ENCODE measurements around the gene NPTXR.

The NPTXR gene

DNA sequence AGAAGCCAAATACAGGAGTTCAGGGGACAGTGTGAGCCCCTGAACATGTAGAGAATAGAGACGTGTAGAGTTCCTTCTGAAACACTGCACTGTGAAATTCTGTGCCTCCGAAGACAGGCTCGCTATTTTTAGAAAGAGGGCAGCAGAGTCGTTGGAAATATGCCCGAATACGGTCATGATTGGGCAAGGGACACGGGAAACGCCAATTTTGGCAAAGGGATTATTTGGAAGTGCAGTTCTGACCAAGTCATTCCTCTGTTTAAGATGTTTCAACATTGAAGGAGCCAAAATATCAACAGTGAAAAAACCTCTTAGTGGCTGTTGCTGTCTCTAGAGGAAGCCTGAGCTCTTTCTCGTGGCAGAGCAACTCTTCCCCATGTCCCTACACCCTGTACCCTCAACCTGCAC lies 37.6 kb upstream of the NPTXR start:
- H3K4me3 ChIP-seq (ENCODE audit: low read depth, low read length), result no peak overlapping the region
- TF ChIP-seq, protein P1, sequence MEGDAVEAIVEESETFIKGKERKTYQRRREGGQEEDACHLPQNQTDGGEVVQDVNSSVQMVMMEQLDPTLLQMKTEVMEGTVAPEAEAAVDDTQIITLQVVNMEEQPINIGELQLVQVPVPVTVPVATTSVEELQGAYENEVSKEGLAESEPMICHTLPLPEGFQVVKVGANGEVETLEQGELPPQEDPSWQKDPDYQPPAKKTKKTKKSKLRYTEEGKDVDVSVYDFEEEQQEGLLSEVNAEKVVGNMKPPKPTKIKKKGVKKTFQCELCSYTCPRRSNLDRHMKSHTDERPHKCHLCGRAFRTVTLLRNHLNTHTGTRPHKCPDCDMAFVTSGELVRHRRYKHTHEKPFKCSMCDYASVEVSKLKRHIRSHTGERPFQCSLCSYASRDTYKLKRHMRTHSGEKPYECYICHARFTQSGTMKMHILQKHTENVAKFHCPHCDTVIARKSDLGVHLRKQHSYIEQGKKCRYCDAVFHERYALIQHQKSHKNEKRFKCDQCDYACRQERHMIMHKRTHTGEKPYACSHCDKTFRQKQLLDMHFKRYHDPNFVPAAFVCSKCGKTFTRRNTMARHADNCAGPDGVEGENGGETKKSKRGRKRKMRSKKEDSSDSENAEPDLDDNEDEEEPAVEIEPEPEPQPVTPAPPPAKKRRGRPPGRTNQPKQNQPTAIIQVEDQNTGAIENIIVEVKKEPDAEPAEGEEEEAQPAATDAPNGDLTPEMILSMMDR (IDR thresholded peaks at IDR 0.05; ENCODE audit: low read depth, low read length, missing control alignments), result no peak
- DNase-seq (ENCODE audit: low read depth), result no peak

GRCh38 chr22:38879961-38880360 lies 36.1 kb upstream of the NPTXR start:
- TF ChIP-seq, protein P1 (IDR thresholded peaks at IDR 0.05; ENCODE audit: low read depth, low read length, missing control alignments), result no peak
- H3K4me3 ChIP-seq (ENCODE audit: low read depth, low read length), result no peak overlapping the region
- no peak for DNase-seq (ENCODE audit: low read depth)

DNA sequence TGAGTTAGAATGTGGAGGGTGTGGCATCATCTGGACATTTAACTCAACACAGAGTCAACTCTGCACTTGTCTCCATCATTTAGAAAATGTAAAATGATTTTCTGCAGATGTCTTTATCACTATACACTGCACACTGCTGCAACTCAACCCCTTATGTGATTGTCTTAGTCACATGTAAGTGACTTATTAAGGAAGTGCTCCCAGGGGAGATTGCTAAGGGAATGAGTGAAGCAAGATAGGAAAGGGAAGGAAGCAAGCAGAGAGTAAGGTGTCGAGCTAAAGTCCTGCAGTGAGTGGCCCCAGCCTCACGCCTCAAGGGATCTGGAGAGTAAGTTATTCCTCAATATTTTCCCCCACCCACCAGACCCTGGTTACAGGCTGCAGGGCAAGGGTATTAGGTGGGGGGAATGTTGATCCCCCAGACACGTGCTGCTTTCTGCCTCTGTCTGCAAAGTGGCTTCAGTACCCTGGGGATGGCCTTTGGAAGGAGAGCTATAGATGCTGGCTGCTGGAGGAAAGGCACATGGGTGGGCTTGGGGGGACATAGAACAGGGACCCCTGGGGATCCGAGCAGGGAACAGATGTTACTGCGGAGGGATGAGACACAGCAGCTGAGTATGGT lies 35.4 kb upstream of the NPTXR start:
- no peak overlapping the region for H3K4me3 ChIP-seq (ENCODE audit: low read depth, low read length)

GRCh38 chr22:38878001-38878400 lies 34.2 kb upstream of the NPTXR start:
- TF ChIP-seq, protein P1 (IDR thresholded peaks at IDR 0.05; ENCODE audit: low read depth, low read length, missing control alignments), result no peak
- H3K4me3 ChIP-seq (ENCODE audit: low read depth, low read length), result no peak overlapping the region
- DNase-seq (ENCODE audit: low read depth), result no peak

More for the DNA sequence above, 35.4 kb upstream of the NPTXR start:
- TF ChIP-seq, protein P1 (IDR thresholded peaks at IDR 0.05; ENCODE audit: low read depth, low read length, missing control alignments), result no peak
- DNase-seq (ENCODE audit: low read depth), result no peak

DNA sequence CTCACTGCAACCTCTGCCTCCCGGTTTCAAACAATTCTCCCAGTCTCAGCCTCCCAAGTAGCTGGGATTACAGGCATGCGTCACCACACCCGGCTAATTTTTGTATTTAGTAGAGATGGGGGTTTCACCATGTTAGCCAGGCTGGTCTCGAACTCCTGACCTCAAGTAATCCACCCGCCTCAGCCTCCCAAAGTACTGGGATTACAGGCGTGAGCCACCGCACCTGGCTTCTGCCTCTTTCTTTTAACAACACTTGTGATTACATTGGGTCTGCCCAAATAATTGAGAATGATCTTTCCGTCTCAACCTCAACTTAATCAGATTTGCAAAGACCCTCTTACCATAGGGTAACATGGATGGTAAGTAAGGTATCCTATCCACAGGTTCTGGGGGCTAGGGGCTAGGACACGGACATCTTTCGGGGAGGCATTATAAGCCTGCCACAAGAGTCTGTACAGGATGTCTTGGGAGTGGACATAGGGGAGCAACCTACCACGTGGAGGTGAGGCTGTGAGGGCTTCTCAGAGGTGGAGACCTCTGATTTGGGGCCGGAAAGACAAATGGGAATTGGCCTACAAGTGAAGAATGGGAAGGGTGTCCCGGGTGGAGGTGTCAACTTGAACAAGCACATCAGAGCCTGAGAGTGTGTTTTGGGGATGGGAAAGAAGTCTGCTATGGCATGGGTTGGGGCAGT lies 30.8 kb upstream of the NPTXR start:
- H3K4me3 ChIP-seq (ENCODE audit: low read depth, low read length), result no peak overlapping the region
- TF ChIP-seq, protein P1 (IDR thresholded peaks at IDR 0.05; ENCODE audit: low read depth, low read length, missing control alignments), result no peak
- DNase-seq (ENCODE audit: low read depth), result no peak

- TF ChIP-seq, protein P1 (IDR thresholded peaks at IDR 0.05; ENCODE audit: low read depth, low read length, missing control alignments), result no peak
- DNase-seq (ENCODE audit: low read depth), result peak; percentile 71
- no peak overlapping the region for H3K4me3 ChIP-seq (ENCODE audit: low read depth, low read length)
These were observed 29.9 kb upstream of the NPTXR start for GRCh38 chr22:38873469-38874411.

All from GM12864 (cell line).